B cell (primary cell): ENCODE data around the gene IQGAP1.

Experiments
- CTCF ChIP-seq: fragments of 200-600 bp; IDR thresholded peaks from one replicate; pipeline ENCODE4 v1.8.0; 2022; ENCODE audit warnings: antibody characterized with exemption, mild to moderate bottlenecking
- EZH2 ChIP-seq: IDR thresholded peaks from 2 replicates; pipeline ENCODE4 v1.6.1; 2012; ENCODE audit warnings: borderline replicate concordance, low read depth, mild to moderate bottlenecking, moderate library complexity, low read length; ENCODE audit not compliant: insufficient read depth, poor library complexity, severe bottlenecking

GRCh38 chr15:90489514-90489913, 101.5 kb downstream of the IQGAP1 start:
- TF ChIP-seq CTCF (no peak), EZH2 (no peak)
